Hepatocyte (in vitro differentiated cells): ENCODE data around the gene LGI4.

Source experiments
- CTCF ChIP-seq: fragments of 200-600 bp; sonication (generic); IDR thresholded peaks from 2 replicates; pipeline ENCODE4 v1.5.1; 2016; ENCODE audit warnings: antibody characterized with exemption, mild to moderate bottlenecking; ENCODE audit not compliant: poor library complexity
- EZH2 ChIP-seq: fragments of 200-600 bp; sonication (generic); IDR thresholded peaks from 2 replicates; pipeline ENCODE4 v1.6.1; 2016; ENCODE audit warnings: antibody characterized with exemption, mild to moderate bottlenecking, borderline replicate concordance

DNA sequence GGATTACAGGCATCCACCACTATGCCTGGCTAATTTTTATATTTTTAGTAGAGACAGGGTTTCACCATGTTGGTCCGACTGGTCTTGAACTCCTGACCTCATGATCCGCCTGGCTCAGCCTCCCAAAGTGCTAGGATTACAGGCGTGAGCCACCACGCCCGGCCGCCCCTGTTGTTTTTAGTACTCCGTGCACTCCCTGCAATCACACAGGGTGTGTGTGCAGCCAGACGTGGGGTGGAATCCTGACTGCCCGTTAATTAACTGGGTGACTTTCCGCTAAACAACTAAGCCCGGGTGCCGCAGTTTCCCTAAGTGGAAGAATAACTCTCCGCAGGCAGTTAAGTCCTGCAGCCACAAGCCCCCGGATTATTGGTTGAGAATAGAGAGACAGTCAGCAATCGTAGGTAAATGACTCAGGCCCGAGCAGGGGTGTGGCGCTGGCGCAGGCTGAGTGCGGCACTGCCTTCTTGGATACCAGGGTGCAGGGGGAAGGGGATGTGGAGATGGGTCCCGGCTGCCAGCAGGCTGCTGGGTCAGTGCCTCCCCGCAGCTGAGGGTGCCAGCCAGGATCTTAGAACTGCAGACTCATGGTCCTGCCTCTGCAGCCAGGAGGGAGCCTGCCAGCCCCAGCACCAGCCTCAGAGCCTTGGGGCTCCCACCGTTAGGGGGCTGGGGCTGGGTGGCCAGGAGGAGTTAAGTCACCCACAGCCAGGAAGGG is 25.3 kb downstream of the LGI4 start:
- TF ChIP-seq CTCF (no peak), EZH2 (no peak)
